Progenitor cell of endocrine pancreas (in vitro differentiated cells): ENCODE data around the gene CYP4Z1. TPM values are rescaled to one million over a fixed set of nuclear protein-coding genes. Genes with fewer than 3 reads are reported as not detected.
"Not testable (repeated sequence)": the region's sequence is repeated elsewhere in the genome, so short reads cannot be mapped to it uniquely, and the experiment has no call there.

Experiments
- DNase-seq: peaks from one replicate; pipeline ENCODE4 v3.0.0; 2021; ENCODE audit warnings: low spot score; ENCODE audit not compliant: unreplicated experiment
- H3K27ac Mint-ChIP-seq: 2 replicates; pipeline ENCODE4 v1.8.0; 2021; ENCODE audit warnings: mild to moderate bottlenecking, moderate library complexity, mixed read lengths
- H3K27me3 Mint-ChIP-seq: 2 replicates; pipeline ENCODE4 v1.8.0; 2021; ENCODE audit warnings: mixed read lengths
- H3K36me3 Mint-ChIP-seq: 2 replicates; pipeline ENCODE4 v1.8.0; 2022; ENCODE audit warnings: mixed read lengths; ENCODE audit not compliant: insufficient read depth
- H3K4me1 Mint-ChIP-seq: 2 replicates; pipeline ENCODE4 v1.8.0; 2021; ENCODE audit warnings: low read depth, mixed read lengths
- H3K4me3 Mint-ChIP-seq: 2 replicates; pipeline ENCODE4 v1.8.0; 2021; ENCODE audit warnings: low read depth, mild to moderate bottlenecking, moderate library complexity, mixed read lengths
- H3K9me3 Mint-ChIP-seq: 2 replicates; pipeline ENCODE4 v1.8.0; 2021; ENCODE audit warnings: low read depth, mixed read lengths
- total RNA-seq: library from RNA; stranded (reverse); gene quantifications from 2 replicates; pipeline ENCODE4 v1.2.1, GENCODE V29; 2021
- TF ChIP-seq, protein P1 (sequence below): fragments of 200-600 bp; sonication (generic); IDR thresholded peaks from one replicate; pipeline ENCODE4 v1.5.0; 2021; ENCODE audit warnings: antibody characterized with exemption, mild to moderate bottlenecking; ENCODE audit not compliant: unreplicated experiment

CYP4Z1 gene
- total RNA-seq, 1 donor from 2014 or later, result not detected

- Mint-ChIP-seq H3K4me1 (peaks cover 2% of the 10 kb centered on the region), H3K4me3 (no peak overlapping the region), H3K27ac (no peak overlapping the region), H3K9me3 (no peaks in the 10 kb centered on the region), H3K36me3 (no peaks in the 10 kb centered on the region), H3K27me3 (peaks cover 9% of the 10 kb centered on the region)
- no peak for DNase-seq
- TF ChIP-seq, protein P1, sequence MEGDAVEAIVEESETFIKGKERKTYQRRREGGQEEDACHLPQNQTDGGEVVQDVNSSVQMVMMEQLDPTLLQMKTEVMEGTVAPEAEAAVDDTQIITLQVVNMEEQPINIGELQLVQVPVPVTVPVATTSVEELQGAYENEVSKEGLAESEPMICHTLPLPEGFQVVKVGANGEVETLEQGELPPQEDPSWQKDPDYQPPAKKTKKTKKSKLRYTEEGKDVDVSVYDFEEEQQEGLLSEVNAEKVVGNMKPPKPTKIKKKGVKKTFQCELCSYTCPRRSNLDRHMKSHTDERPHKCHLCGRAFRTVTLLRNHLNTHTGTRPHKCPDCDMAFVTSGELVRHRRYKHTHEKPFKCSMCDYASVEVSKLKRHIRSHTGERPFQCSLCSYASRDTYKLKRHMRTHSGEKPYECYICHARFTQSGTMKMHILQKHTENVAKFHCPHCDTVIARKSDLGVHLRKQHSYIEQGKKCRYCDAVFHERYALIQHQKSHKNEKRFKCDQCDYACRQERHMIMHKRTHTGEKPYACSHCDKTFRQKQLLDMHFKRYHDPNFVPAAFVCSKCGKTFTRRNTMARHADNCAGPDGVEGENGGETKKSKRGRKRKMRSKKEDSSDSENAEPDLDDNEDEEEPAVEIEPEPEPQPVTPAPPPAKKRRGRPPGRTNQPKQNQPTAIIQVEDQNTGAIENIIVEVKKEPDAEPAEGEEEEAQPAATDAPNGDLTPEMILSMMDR, result no peak
These were observed 36.0 kb upstream of the CYP4Z1 start for GRCh38 chr1:47031059-47031458.

GRCh38 chr1:47031585-47031984 is 35.4 kb upstream of the CYP4Z1 start:
- peaks cover 9% of the 10 kb centered on the region for H3K27me3 Mint-ChIP-seq
- H3K27ac Mint-ChIP-seq, result no peak overlapping the region
- H3K4me3 Mint-ChIP-seq, result no peak overlapping the region
- H3K4me1 Mint-ChIP-seq, result peaks cover 2% of the 10 kb centered on the region
- TF ChIP-seq, protein P1, result no peak
- no peak for DNase-seq
- no peaks in the 10 kb centered on the region for H3K36me3 Mint-ChIP-seq
- no peaks in the 10 kb centered on the region for H3K9me3 Mint-ChIP-seq

DNA sequence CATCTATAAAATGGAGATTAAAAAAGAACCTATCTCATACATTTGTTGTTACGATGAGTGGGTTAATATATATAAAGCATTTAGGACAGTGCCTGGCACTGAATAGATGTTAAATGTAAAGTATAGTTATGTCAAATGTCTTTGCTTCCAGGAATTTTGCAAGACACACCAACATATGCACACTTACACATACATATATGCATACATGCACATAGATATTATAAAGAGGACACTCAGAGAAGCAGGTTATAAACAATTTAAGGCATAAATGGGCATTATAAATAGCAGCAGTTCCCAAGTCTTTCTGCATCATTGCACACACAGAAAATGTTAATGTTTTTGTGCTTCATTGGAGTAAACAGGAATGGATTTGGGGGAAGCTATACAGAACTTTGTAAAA is 30.3 kb upstream of the CYP4Z1 start:
- DNase-seq, result no peak
- Mint-ChIP-seq H3K27ac (no peak overlapping the region), H3K27me3 (peaks cover 7% of the 10 kb centered on the region), H3K9me3 (no peaks in the 10 kb centered on the region), H3K4me1 (no peaks in the 10 kb centered on the region), H3K4me3 (no peak overlapping the region), H3K36me3 (no peaks in the 10 kb centered on the region)
- TF ChIP-seq, protein P1, result no peak

DNA sequence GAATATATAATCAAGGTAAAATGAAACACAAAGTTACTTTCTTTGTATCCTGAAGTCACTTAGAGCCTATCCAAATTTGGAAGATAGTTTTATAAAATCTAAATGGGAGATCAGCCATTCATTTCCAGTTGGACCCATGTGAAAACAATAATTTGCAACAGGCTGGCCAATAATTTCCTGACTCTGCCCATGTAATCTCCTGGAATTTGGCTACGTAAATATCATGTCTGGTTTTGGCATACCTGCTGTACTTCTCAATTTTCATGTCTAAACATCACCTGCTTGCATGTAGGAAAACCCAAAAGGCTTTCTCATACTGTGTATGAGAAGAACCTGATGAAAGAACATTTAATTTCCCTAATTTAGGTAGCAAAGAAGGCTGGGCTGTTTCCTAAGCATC is 7.7 kb upstream of the CYP4Z1 start:
- no peak for DNase-seq
- TF ChIP-seq, protein P1, result no peak
- H3K36me3 Mint-ChIP-seq, result peaks cover 2% of the 10 kb centered on the region
- H3K27me3 Mint-ChIP-seq, result no peaks in the 10 kb centered on the region
- no peak overlapping the region for H3K4me3 Mint-ChIP-seq
- peaks cover 14% of the 10 kb centered on the region for H3K9me3 Mint-ChIP-seq
- H3K4me1 Mint-ChIP-seq, result no peaks in the 10 kb centered on the region
- H3K27ac Mint-ChIP-seq, result no peak overlapping the region

GRCh38 chr1:47069080-47069479 is 2.0 kb downstream of the CYP4Z1 start:
- H3K27ac Mint-ChIP-seq, H3K4me1 Mint-ChIP-seq, DNase-seq, H3K9me3 Mint-ChIP-seq, H3K4me3 Mint-ChIP-seq, H3K36me3 Mint-ChIP-seq: not testable (repeated sequence)
- peaks cover 20% of the 10 kb centered on the region for H3K27me3 Mint-ChIP-seq

- H3K27me3 Mint-ChIP-seq, result peaks cover 20% of the 10 kb centered on the region
- H3K27ac Mint-ChIP-seq, DNase-seq, H3K36me3 Mint-ChIP-seq, H3K4me3 Mint-ChIP-seq, H3K4me1 Mint-ChIP-seq, H3K9me3 Mint-ChIP-seq: not testable (repeated sequence)
These were observed 2.5 kb downstream of the CYP4Z1 start for GRCh38 chr1:47069509-47069908.
